Lower lobe of right lung (tissue), 2 donors: Measurements from ENCODE around the gene IER5. TPM values are rescaled to one million over a fixed set of nuclear protein-coding genes. Genes with fewer than 3 reads are reported as not detected.
A peak's percentile ranks its signal among the peaks of the same experiment; 100 is the strongest.

Experiments
- ATAC-seq, 2 donors: fragments of 200-7000 bp; cut with Tn5 transposase; one replicate each; pipeline ENCODE4 v1.9.1; 2020 to 2022; ENCODE audit warnings: mild to moderate bottlenecking in 2 of 2, moderate library complexity in 2 of 2
- DNase-seq: peaks from one replicate; pipeline ENCODE4 v3.0.0-alpha.2; 2020
- H3K27ac ChIP-seq: fragments of 200-600 bp; one replicate; pipeline ENCODE4 v1.8.0; 2022
- H3K27me3 ChIP-seq: fragments of 200-600 bp; one replicate; pipeline ENCODE4 v1.8.0; 2022; ENCODE audit warnings: low read depth
- H3K36me3 ChIP-seq: fragments of 200-600 bp; one replicate; pipeline ENCODE4 v1.8.0; 2022; ENCODE audit warnings: mild to moderate bottlenecking
- H3K4me1 ChIP-seq: fragments of 200-600 bp; one replicate; pipeline ENCODE4 v1.8.0; 2022
- H3K4me3 ChIP-seq: fragments of 200-600 bp; one replicate; pipeline ENCODE4 v1.8.0; 2022; ENCODE audit warnings: mild to moderate bottlenecking
- H3K9me3 ChIP-seq: fragments of 200-600 bp; one replicate; pipeline ENCODE4 v1.8.0; 2022
- intact Hi-C: fragments of 100-400 bp; cut with DNase I; formaldehyde crosslinking; loops from one replicate; pipeline ENCODE4 v1.11.0; 2022
- total RNA-seq: library from RNA; stranded (reverse); fragmentation: NEBNext Ultra II Directional; extraction: Animal tissue kit (Norgen Biotek cat#: 25700); gene quantifications from one replicate; pipeline ENCODE4 v1.2.1, GENCODE V29; 2021
- TF ChIP-seq, protein P1 (sequence below): fragments of 200-600 bp; IDR thresholded peaks from one replicate; pipeline ENCODE4 v1.8.0; 2022; ENCODE audit warnings: antibody characterized with exemption, mild to moderate bottlenecking
- donor health status: DM: no; HTN: yes; CAD: no; lungs with severe emphysema.

Gene IER5
- total RNA-seq, 1 donor from 2014 or later: 33.2 TPM

DNA sequence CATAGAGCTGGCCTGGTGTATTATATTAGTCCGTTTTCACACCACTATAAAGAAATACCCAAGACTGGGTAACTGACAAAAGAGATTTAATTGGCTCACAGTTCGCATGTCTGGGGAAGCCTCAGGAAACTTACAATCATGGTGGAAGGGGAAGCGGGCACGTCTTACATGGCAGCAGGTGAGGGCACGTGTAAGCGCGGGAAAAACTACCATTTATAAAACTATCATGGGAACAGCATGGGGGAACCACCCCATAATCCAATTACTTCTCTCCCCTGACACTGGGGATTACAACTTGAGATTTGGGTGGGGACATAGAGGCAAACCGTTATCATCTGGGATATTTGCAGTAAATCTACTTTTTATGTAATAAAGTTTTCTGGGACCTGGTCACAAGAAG, 6.8 kb downstream of the IER5 start:
- Histone ChIP-seq H3K36me3 (peaks cover 12% of the 10 kb centered on the region), H3K9me3 (no peaks in the 10 kb centered on the region), H3K27me3 (no peaks in the 10 kb centered on the region), H3K27ac (peak overlapping the region; percentile 22), H3K4me3 (no peak overlapping the region), H3K4me1 (peaks cover 90% of the 10 kb centered on the region)
- TF ChIP-seq, protein P1, sequence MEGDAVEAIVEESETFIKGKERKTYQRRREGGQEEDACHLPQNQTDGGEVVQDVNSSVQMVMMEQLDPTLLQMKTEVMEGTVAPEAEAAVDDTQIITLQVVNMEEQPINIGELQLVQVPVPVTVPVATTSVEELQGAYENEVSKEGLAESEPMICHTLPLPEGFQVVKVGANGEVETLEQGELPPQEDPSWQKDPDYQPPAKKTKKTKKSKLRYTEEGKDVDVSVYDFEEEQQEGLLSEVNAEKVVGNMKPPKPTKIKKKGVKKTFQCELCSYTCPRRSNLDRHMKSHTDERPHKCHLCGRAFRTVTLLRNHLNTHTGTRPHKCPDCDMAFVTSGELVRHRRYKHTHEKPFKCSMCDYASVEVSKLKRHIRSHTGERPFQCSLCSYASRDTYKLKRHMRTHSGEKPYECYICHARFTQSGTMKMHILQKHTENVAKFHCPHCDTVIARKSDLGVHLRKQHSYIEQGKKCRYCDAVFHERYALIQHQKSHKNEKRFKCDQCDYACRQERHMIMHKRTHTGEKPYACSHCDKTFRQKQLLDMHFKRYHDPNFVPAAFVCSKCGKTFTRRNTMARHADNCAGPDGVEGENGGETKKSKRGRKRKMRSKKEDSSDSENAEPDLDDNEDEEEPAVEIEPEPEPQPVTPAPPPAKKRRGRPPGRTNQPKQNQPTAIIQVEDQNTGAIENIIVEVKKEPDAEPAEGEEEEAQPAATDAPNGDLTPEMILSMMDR: no peak
- DNase-seq (no peak), ATAC-seq (no peak)
- intact Hi-C loops: no loop called here

DNA sequence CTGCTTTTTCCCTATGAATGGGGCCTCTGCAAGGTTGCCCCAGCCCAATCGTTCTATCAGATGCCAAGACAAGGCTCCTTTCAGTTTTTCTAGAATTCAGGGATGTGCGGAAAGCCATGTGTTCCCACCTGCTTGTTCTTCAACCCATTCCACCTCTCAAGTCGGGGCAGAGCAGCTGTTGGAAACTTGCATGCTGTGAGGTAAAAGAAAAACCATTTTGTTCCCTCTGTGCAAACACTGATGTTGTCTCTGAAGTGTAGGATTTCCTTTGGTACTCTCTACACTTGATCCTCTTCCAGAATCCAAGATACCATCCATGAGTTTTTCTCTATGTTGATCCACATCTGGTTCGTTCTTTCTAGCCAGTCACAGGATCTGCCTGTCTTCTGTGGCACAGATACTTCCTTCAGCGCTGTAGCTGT, 7.3 kb downstream of the IER5 start:
- intact Hi-C loops: no loop called here
- ATAC-seq: no peak
- H3K36me3 ChIP-seq: peaks cover 12% of the 10 kb centered on the region
- no peak overlapping the region for H3K4me3 ChIP-seq
- no peaks in the 10 kb centered on the region for H3K27me3 ChIP-seq
- DNase-seq: no peak
- H3K4me1 ChIP-seq: peaks cover 90% of the 10 kb centered on the region
- TF ChIP-seq, protein P1: no peak
- no peaks in the 10 kb centered on the region for H3K9me3 ChIP-seq
- peak overlapping the region; percentile 22 for H3K27ac ChIP-seq

DNA sequence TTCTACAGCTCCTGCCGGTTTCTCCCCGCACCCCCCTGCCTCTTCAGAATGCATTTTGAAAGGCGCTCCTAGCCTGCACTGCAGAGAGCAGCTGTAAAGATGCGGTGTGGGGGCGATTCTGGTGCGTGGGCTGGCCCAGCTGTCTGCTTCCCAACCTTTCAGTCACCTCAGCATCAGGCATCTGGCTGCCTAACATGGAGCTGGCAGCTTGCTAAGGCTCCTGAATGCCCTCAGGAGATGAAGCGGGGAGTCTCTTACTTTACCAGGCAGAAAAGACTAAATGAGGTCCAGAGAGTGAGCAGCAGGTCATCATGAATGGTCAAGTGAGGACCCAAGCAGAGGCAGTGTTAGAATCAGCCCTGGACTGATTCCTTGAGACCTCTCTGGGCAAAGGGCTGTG, 8.7 kb downstream of the IER5 start:
- Histone ChIP-seq H3K27ac (no peak overlapping the region), H3K9me3 (no peaks in the 10 kb centered on the region), H3K4me3 (no peak overlapping the region), H3K36me3 (peaks cover 6% of the 10 kb centered on the region), H3K27me3 (no peaks in the 10 kb centered on the region), H3K4me1 (peaks cover 90% of the 10 kb centered on the region)
- ATAC-seq (no peak), DNase-seq (no peak)
- TF ChIP-seq, protein P1: no peak
- intact Hi-C loops: no loop called here

DNA sequence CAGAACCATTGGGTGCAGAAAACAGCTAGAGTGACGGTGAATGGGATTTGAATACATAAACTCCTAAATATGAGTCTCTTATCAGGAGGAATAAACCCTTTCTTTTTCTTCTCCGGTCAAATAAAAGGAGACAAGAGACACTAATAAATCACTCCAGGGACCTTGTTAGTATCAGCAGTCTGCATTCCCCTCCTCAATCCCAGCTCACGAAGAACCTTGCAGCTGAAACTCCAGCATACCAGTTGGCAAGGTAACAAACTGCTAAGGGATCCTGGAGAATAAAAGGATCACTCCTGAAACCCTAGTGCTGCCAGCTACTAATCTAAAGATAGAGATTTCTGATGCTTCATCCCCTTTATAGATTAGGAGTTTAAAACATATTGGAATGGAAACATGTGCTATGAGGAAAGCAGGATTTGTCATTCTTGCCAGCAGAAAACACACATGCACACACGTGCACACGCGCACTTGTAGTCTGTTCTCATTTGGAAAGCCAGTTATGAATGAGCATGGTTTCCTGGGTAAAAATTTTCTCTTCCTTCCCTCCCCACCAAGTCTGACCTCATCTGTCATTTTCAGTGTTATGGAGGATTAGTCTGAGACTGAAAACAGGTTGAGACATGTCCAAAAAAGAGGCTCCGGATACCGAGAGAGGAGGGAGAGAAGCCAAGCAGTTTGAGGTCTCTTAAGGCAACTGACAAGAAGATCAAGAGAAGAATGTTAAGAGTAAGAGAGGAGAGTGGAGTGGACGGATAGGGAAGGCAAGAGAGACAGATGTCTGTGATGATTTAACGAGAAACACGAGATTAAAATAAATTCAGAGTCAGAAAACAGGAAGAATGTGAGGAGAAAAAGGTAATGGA, 10.9 kb downstream of the IER5 start:
- Histone ChIP-seq H3K9me3 (no peaks in the 10 kb centered on the region), H3K36me3 (no peaks in the 10 kb centered on the region), H3K27me3 (no peaks in the 10 kb centered on the region), H3K4me3 (no peak overlapping the region), H3K27ac (no peak overlapping the region), H3K4me1 (peaks cover 90% of the 10 kb centered on the region)
- TF ChIP-seq, protein P1: no peak
- intact Hi-C loops: no loop called here
- no peak for DNase-seq
- no peak for ATAC-seq

DNA sequence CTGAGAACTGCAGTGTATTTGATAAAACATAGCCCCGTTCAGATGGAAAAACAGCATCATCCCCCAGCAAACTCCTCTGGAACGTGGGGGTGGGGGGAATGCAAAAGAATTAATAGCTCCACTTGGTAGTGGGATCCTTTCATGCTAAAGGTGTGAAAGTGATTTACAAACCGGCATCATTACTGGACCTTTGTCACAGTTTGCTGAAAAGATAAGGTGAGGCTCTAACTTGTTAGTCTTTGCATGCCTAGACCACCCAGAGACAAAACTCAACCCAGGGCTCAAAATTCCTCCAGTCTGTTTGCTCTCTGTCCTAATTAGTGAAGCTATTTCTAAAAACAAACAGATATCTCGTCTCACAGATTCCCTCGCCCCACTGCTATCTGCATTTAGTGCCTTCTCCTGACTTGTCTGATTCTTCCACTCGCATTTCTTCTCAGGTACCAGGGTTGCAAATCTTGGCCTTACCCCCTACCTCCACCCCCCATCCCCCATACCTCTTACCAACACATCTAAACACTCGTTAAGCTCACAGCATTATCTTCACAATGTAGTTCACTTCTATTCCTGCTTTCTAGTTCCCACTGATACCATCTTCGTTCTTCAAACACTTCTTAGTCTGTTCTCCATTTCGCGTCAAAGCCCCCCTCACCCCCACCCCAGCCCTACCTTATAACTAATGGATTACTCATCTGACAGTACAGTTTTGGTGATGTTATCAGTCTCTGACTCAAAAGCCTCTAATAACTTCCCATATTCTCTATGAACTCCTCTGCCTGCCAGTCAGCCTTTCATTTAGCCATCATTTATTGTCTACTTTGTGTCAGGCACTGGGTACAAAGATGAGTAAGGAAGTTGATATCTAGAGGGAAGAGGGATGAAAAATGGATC, 11.8 kb downstream of the IER5 start:
- Histone ChIP-seq H3K9me3 (no peaks in the 10 kb centered on the region), H3K36me3 (no peaks in the 10 kb centered on the region), H3K4me3 (no peak overlapping the region), H3K4me1 (peaks cover 85% of the 10 kb centered on the region), H3K27ac (no peak overlapping the region), H3K27me3 (no peaks in the 10 kb centered on the region)
- ATAC-seq (no peak), DNase-seq (no peak)
- intact Hi-C loops: no loop called here
- TF ChIP-seq, protein P1: no peak
